ENCODE data around the gene SIT1.

DNA sequence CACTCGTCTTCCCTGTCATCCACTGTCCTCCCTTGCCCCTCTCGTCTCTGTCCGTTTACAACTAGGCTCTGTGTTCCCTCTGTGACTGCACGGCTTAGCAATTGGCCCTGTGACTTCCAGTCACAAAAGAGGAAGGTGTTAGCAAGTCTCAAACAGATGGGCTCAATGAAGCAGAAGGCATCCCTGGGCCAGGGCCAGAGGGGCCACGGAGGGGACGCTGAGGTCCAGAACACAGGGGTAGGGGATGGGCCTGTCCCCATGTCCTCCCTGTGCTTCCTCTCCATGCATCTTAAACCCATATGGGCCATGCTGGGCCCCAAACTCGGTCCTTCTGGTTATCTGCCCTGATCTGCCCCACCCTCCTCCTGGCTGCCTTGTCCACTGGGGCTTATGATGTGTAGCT is 32.4 kb downstream of the SIT1 start, which contains the start of gene CD72:
- TF ChIP-seq, protein P1, sequence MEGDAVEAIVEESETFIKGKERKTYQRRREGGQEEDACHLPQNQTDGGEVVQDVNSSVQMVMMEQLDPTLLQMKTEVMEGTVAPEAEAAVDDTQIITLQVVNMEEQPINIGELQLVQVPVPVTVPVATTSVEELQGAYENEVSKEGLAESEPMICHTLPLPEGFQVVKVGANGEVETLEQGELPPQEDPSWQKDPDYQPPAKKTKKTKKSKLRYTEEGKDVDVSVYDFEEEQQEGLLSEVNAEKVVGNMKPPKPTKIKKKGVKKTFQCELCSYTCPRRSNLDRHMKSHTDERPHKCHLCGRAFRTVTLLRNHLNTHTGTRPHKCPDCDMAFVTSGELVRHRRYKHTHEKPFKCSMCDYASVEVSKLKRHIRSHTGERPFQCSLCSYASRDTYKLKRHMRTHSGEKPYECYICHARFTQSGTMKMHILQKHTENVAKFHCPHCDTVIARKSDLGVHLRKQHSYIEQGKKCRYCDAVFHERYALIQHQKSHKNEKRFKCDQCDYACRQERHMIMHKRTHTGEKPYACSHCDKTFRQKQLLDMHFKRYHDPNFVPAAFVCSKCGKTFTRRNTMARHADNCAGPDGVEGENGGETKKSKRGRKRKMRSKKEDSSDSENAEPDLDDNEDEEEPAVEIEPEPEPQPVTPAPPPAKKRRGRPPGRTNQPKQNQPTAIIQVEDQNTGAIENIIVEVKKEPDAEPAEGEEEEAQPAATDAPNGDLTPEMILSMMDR (IDR thresholded peaks at IDR 0.05; ENCODE audit: extremely low read depth in 1 of 2, insufficient read depth in 1 of 2, low read depth in 1 of 2, low read length in 2 of 2) = no peak
- no peak for TF ChIP-seq POLR2A (IDR thresholded peaks at IDR 0.05; ENCODE audit: low read depth, low read length)
- TF ChIP-seq POLR2AphosphoS5 (IDR thresholded peaks at IDR 0.05; ENCODE audit: insufficient read depth, low read depth, low read length) = no peak
- TF ChIP-seq, protein P2, sequence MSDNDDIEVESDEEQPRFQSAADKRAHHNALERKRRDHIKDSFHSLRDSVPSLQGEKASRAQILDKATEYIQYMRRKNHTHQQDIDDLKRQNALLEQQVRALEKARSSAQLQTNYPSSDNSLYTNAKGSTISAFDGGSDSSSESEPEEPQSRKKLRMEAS (IDR thresholded peaks at IDR 0.05; ENCODE audit: insufficient read depth, insufficient read length) = no peak
- no peak for TF ChIP-seq JUN (IDR thresholded peaks at IDR 0.05; ENCODE audit: borderline replicate concordance, insufficient read depth, insufficient read length, low read depth)
- no peak for TF ChIP-seq EZH2 (IDR thresholded peaks at IDR 0.05; ENCODE audit: borderline replicate concordance, low read depth, low read length, severe bottlenecking)
- TF ChIP-seq GATA2 (IDR thresholded peaks at IDR 0.05; ENCODE audit: insufficient read depth, insufficient read length, low read depth, low read length) = no peak

All from endothelial cell of umbilical vein (primary cell).